ENCODE results near the gene YIPF3. TPM values are rescaled to one million over a fixed set of nuclear protein-coding genes. Genes with fewer than 3 reads are reported as not detected.

Gene YIPF3
- 92.6 and 152 TPM in 2 replicates for total RNA-seq

DNA sequence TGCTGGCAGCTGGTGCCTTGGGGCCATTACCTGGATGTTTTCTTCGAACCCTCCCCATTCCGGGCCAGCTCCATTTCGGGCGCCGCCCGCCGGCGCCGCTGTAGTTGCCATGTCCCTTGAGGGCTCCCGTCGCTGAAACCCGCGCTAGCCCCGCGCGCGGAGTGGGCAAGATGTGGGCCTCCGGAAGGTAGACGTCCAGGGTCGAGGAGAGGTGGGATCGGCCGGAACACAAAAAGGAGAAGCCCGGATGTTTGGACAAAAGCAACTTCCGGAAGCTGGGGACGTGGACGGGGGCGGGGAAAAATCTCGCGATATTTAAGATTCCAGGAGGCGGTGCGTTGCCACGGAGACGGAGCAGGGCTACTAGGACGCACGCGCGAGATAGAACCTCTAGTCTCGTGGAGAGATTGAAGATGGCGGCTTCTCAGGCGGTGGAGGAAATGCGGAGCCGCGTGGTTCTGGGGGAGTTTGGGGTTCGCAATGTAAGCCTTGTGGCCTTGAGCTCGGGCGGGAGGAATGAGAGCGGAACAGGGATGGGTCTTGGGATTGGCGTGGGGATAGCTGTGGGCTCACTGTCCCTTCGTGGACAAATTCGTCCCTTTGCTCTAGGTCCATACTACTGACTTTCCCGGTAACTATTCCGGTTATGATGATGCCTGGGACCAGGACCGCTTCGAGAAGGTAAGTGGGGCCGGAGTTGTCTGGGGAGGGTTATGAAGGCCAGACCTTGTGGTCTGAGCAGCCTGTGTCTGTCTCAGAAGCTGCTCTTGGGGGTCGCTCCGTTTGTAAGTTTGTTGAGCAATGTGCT is at the start of gene YIPF3, which contains the start of gene POLR1C:
TSS of gene YIPF3 (minus strand) at position 230 of the 808 bp plus-strand sequence. CDS start at position 111, 119 bp downstream.
TSS of gene POLR1C (plus strand) at position 393 of the 808 bp plus-strand sequence. CDS start at position 414, 21 bp downstream.

DNA sequence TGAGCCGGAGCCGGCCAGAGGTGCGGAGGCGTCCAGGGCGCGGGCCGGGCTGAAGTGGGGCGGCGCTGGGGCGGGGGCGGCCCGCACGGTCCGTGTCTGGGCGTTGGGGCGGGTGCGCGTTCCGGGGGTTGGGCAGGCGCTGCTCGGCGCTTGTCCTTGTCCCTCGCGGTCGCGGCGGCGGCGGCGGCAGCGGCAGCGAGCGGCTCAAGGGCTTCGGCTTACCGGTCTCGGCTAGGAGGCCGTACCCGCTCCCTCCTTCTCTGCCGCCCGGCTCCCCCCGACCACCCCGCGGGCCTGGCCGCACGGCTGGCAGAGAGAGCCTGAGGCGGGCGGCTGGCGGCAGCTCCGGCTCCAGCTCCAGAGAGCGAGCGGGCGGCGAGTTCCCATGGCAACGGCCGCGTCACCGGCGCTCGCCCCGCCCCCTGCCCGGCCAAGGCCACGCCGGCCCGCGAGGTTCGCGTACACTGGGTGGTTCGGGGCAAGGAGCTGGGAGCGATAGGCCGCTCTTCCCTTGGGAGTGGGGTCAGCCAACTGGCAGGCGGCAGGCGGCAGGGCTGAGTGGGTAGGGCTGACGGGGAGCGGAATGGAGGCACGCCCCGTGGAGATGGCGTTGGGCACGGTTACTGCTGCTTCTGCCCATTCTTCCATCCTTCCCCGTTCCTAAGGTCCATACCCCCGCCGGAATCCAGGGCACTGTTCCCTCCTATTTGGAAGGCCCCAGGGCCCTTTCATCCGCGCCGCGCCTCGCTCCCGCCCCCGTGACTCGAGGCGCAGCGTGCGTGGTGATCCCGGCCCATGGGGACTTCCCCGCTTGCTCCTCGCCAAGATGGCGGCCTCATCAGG is 6.5 kb downstream of the YIPF3 start, which contains the start of gene LRRC73:
TSS of gene LRRC73 (minus strand) at position 363 of the 843 bp plus-strand sequence. CDS start 561 bp downstream, outside the sequence.

DNA sequence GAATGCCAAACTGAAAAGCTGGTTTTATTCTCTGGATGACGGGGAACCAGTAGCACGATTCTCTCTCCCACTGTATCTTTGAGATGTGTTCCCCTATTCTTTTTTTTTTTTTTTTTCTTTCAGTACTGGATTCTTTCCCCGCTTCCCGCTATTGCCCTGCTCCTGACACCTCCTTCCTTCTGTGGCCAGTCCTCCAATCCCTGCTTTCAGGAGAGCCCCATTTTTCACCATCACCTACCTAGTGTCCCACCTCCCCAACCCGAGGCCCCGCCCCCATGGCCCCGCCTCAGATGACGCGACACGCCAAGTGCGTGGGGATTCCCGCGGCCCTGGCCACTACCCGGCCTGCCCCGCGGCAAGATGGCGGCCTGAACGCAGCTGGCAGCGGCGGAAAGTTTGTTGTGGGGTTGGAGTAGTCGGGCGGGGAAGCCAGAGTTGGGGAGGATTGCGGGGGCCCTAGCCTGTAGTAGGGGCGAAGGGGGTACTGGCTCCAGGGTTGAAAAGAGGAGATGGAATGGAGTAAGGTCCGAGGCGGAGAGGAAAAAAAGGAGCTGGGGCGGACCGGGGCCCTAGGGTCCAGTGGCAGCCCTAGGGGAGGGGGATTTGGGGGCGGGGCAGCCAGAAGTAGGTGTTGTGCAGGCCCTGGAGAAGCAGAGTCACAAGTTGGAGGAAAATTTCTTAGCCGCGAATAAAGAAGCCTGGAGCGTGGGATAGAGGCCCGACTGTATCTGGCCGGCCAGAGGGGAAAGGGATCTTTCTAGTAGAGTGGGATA is 39.3 kb downstream of the YIPF3 start, which contains the start of gene TJAP1:
TSS of gene TJAP1 (plus strand) at position 336 of the 773 bp plus-strand sequence. CDS start 21,432 bp downstream, outside the sequence.

Other genes with a start within 250 kb of the YIPF3 start
- not detected in 2 replicates for gene SLC22A7, start 218.7 kb downstream of the YIPF3 start, total RNA-seq
- 0.44 TPM in 1 of 2 replicates, not detected in the other for gene CRIP3, start 208.1 kb downstream of the YIPF3 start, total RNA-seq
- 9.1 and 9.3 TPM in 2 replicates for gene ZNF318, start 147.3 kb downstream of the YIPF3 start, total RNA-seq
- 20.1 and 23.7 TPM in 2 replicates for gene ABCC10, start 89.4 kb downstream of the YIPF3 start, total RNA-seq
- 0.66 TPM in 1 of 2 replicates, not detected in the other for gene DLK2, start 61.4 kb downstream of the YIPF3 start, total RNA-seq
- gene TJAP1, start 39.4 kb downstream of the YIPF3 start, total RNA-seq, result 11.2 and 12.4 TPM in 2 replicates
- 0.15 and 0.50 TPM in 2 replicates for gene LRRC73, start 6.6 kb downstream of the YIPF3 start, total RNA-seq
- gene POLR1C, start 163 bp upstream of the YIPF3 start, total RNA-seq, result 26.6 and 27.2 TPM in 2 replicates
- gene XPO5, start 59.1 kb upstream of the YIPF3 start, total RNA-seq, result 15.4 and 22.3 TPM in 2 replicates
- gene POLH, start 59.3 kb upstream of the YIPF3 start, total RNA-seq, result 27.9 and 36.6 TPM in 2 replicates
- 61.5 and 67.6 TPM in 2 replicates for gene GTPBP2, start 112.3 kb upstream of the YIPF3 start, total RNA-seq
- gene MAD2L1BP, start 118.9 kb upstream of the YIPF3 start, total RNA-seq, result 30.4 and 42.2 TPM in 2 replicates
- gene RSPH9, start 128.1 kb upstream of the YIPF3 start, total RNA-seq, result 1.0 and 1.8 TPM in 2 replicates
- 39.7 and 42.8 TPM in 2 replicates for gene MRPS18A, start 170.9 kb upstream of the YIPF3 start, total RNA-seq